HepG2 (cell line): Measurements from ENCODE around the gene CRTC2. TPM values are rescaled to one million over a fixed set of nuclear protein-coding genes. Genes with fewer than 3 reads are reported as not detected.
A peak's percentile ranks its signal among the peaks of the same experiment; 100 is the strongest.

Source experiments
- ARID2 ChIP-seq: sonication (generic); formaldehyde crosslinking; IDR thresholded peaks from 2 replicates; pipeline ENCODE4 v1.8.1; 2022; ENCODE audit warnings: mild to moderate bottlenecking, missing genetic modification reagents, borderline replicate concordance
- CENPX ChIP-seq: sonication (generic); formaldehyde crosslinking; IDR thresholded peaks from 2 replicates; pipeline ENCODE4 v1.9.0; 2021; ENCODE audit warnings: mild to moderate bottlenecking, missing genetic modification reagents, moderate library complexity
- EEA1 ChIP-seq: sonication (generic); formaldehyde crosslinking; IDR thresholded peaks from 2 replicates; pipeline ENCODE4 v1.5.1; 2020; ENCODE audit warnings: mild to moderate bottlenecking, missing genetic modification reagents, borderline replicate concordance
- ERF ChIP-seq: IDR thresholded peaks from 2 replicates; pipeline ENCODE4 v1.6.1; 2018; ENCODE audit warnings: missing biosample characterization, missing genetic modification reagents
- ETV5 ChIP-seq: IDR thresholded peaks from 2 replicates; pipeline ENCODE4 v1.6.1; 2018; ENCODE audit warnings: missing biosample characterization, missing genetic modification reagents, inconsistent platforms, borderline replicate concordance
- FOXJ3 ChIP-seq: sonication (generic); formaldehyde crosslinking; IDR thresholded peaks from 2 replicates; pipeline ENCODE4 v1.4.0; 2020; ENCODE audit warnings: missing genetic modification reagents, mild to moderate bottlenecking, borderline replicate concordance
- GPN1 ChIP-seq: sonication (generic); formaldehyde crosslinking; IDR thresholded peaks from 2 replicates; pipeline ENCODE4 v1.5.1; 2020; ENCODE audit warnings: missing genetic modification reagents, borderline replicate concordance
- HMG20A ChIP-seq: IDR thresholded peaks from 2 replicates; pipeline ENCODE4 v1.6.1; 2016; ENCODE audit warnings: borderline replicate concordance
- JUND ChIP-seq: sonication (generic); formaldehyde crosslinking; IDR thresholded peaks from 2 replicates; pipeline ENCODE4 v1.8.0; 2022; ENCODE audit warnings: mild to moderate bottlenecking, missing genetic modification reagents
- MIXL1 ChIP-seq: IDR thresholded peaks from 2 replicates; pipeline ENCODE4 v1.6.1; 2016
- PHF5A ChIP-seq: IDR thresholded peaks from one replicate; pipeline ENCODE4 v1.6.1; 2018; ENCODE audit warnings: low read depth, missing genetic modification reagents; ENCODE audit not compliant: unreplicated experiment
- POLR2A ChIP-seq, 2 experiments: IDR thresholded peaks; 2 replicates each; pipeline ENCODE4 v1.6.1; 2011; ENCODE audit warnings: low read depth in 2 of 2, low read length in 2 of 2, mild to moderate bottlenecking in 1 of 2, moderate library complexity in 1 of 2; ENCODE audit not compliant: insufficient read depth in 1 of 2
- RARA ChIP-seq: IDR thresholded peaks from 2 replicates; pipeline ENCODE4 v1.6.1; 2016; ENCODE audit warnings: missing genetic modification reagents, missing compliant biosample characterization
- RXRB ChIP-seq: IDR thresholded peaks from 2 replicates; pipeline ENCODE4 v1.6.1; 2016; ENCODE audit warnings: borderline replicate concordance, missing genetic modification reagents, missing compliant biosample characterization
- SIX4 ChIP-seq: sonication (generic); formaldehyde crosslinking; IDR thresholded peaks from 2 replicates; pipeline ENCODE4 v1.4.0; 2020; ENCODE audit warnings: missing genetic modification reagents
- SP2 ChIP-seq: sonication (generic); formaldehyde crosslinking; IDR thresholded peaks from 2 replicates; pipeline ENCODE4 v1.5.1; 2020; ENCODE audit warnings: mild to moderate bottlenecking, missing genetic modification reagents
- SPEN ChIP-seq: sonication (generic); formaldehyde crosslinking; IDR thresholded peaks from 2 replicates; pipeline ENCODE4 v1.5.1; 2020; ENCODE audit warnings: low read depth, mild to moderate bottlenecking, missing genetic modification reagents
- XRCC5 ChIP-seq: fragments of 200-400 bp; formaldehyde crosslinking; optimal IDR thresholded peaks from 2 replicates; pipeline ENCODE3; 2017; ENCODE audit warnings: mild to moderate bottlenecking, low read length
- ZNF260 ChIP-seq: sonication (generic); formaldehyde crosslinking; IDR thresholded peaks from 2 replicates; pipeline ENCODE4 v1.4.0; 2020; ENCODE audit warnings: missing genetic modification reagents, low read depth, mild to moderate bottlenecking, borderline replicate concordance
- ZNF850 ChIP-seq: sonication (generic); formaldehyde crosslinking; conservative IDR thresholded peaks from 2 replicates; pipeline ENCODE4 v1.9.0; 2021; ENCODE audit warnings: mild to moderate bottlenecking, missing genetic modification reagents
- polyA plus RNA-seq, 8 experiments: library from polyadenylated mRNA; depleted of rRNA in 3 of 8; stranded (reverse) in 7 of 8; unstranded in 1 of 8; fragments of >200 nt; fragmentation: Illumina TruSeq in 4 of 8; extraction: Trizol in 4 of 8; gene quantifications; 2 replicates each; pipeline versions ENCODE4 v1.2.1 to v1.2.3, GENCODE V29; 2011 to 2016; ENCODE audit warnings: low read depth in 4 of 8, missing spikeins in 1 of 8, mixed read lengths in 1 of 8; ENCODE audit not compliant: insufficient read depth in 1 of 8
- total RNA-seq, 5 experiments: library from RNA; depleted of rRNA; stranded (reverse); fragments of >200 nt; fragmentation: Illumina TruSeq; extraction: Trizol; gene quantifications; 2 replicates each; pipeline ENCODE4 v1.2.3, GENCODE V29; 2016; ENCODE audit warnings: low read depth in 1 of 5
- TF ChIP-seq, protein P1 (sequence below): sonication (generic); formaldehyde crosslinking; IDR thresholded peaks from 2 replicates; pipeline ENCODE4 v1.9.0; 2021; ENCODE audit warnings: missing genetic modification reagents, mild to moderate bottlenecking, borderline replicate concordance
- TF ChIP-seq, protein P2 (sequence below): sonication (generic); formaldehyde crosslinking; IDR thresholded peaks from 2 replicates; pipeline ENCODE4 v1.5.0; 2020; ENCODE audit warnings: missing genetic modification reagents
- TF ChIP-seq, protein P3 (sequence below): sonication (generic); formaldehyde crosslinking; IDR thresholded peaks from 2 replicates; pipeline ENCODE4 v1.4.0; 2020; ENCODE audit warnings: mild to moderate bottlenecking, missing genetic modification reagents
- TF ChIP-seq, protein P4 (sequence below): IDR thresholded peaks from 2 replicates; pipeline ENCODE4 v1.6.1; 2016; ENCODE audit warnings: control low read depth
- TF ChIP-seq, protein P5 (sequence below): sonication (generic); formaldehyde crosslinking; IDR thresholded peaks from 2 replicates; pipeline ENCODE4 v1.8.1; 2023; ENCODE audit warnings: mild to moderate bottlenecking, inconsistent platforms, moderate library complexity, missing genetic modification reagents, borderline replicate concordance

The CRTC2 gene
- total and polyA plus RNA-seq, 2 of the 13 experiments (the other 11 are each of a cell fraction or from before 2014, with no cell fraction given) = 6.1 to 26.7 TPM

DNA sequence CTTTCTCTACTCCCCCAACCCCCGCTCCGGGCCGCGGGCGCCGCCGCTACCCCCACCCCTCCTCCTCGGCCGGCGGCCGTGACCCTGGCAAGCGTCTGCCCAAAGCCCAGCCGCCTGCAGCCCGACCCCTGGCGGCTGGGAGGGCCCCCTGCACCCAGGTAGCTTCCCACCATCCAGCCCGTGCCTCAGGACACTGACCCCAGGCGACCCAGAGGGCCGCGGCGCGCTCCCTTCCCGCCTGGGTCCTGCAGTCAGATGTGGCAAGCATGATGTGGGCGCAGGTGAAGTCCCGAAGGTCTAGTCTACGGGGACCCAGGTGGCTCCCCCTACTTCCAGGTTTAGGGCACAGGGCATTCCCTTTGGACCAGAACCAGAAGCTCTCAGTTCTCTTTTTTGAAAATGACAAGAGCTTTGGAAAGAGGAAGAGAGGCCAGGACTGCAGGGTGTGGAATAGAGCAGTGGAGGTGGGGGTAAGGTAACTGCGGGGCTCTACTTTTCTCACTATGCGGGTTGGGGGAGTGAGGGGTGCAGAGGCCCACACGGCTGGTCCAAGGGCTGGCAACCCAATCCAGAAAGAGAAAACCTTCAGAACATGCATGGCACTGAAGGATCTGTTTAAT is 11.7 kb downstream of the CRTC2 start, which contains the start of gene DENND4B (continued):
- TF ChIP-seq, protein P1, sequence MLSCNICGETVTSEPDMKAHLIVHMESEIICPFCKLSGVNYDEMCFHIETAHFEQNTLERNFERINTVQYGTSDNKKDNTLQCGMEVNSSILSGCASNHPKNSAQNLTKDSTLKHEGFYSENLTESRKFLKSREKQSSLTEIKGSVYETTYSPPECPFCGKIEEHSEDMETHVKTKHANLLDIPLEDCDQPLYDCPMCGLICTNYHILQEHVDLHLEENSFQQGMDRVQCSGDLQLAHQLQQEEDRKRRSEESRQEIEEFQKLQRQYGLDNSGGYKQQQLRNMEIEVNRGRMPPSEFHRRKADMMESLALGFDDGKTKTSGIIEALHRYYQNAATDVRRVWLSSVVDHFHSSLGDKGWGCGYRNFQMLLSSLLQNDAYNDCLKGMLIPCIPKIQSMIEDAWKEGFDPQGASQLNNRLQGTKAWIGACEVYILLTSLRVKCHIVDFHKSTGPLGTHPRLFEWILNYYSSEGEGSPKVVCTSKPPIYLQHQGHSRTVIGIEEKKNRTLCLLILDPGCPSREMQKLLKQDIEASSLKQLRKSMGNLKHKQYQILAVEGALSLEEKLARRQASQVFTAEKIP (CRISPR knock-in tag) = no peak
- TF ChIP-seq CENPX (CRISPR knock-in tag) = no peak
- TF ChIP-seq HMG20A (CRISPR knock-in tag) = peak; percentile 29; the same call in 1 of the 2 replicates
- TF ChIP-seq ETV5 (CRISPR knock-in tag) = peak; percentile 27; the same call in 1 of the 2 replicates
- no peak for TF ChIP-seq ZNF850 (CRISPR knock-in tag)
- TF ChIP-seq RARA (CRISPR knock-in tag) = peak; percentile 76
- TF ChIP-seq FOXJ3 (CRISPR knock-in tag) = no peak
- TF ChIP-seq RXRB = peak; percentile 98
- TF ChIP-seq JUND (CRISPR knock-in tag) = no peak
- no peak for TF ChIP-seq SIX4 (CRISPR knock-in tag)
- no peak for TF ChIP-seq ZNF260 (CRISPR knock-in tag)
- TF ChIP-seq MIXL1 (CRISPR knock-in tag) = 0 out of 2 replicates have a peak, but pooled peaks have one; percentile 20
- TF ChIP-seq, protein P2, sequence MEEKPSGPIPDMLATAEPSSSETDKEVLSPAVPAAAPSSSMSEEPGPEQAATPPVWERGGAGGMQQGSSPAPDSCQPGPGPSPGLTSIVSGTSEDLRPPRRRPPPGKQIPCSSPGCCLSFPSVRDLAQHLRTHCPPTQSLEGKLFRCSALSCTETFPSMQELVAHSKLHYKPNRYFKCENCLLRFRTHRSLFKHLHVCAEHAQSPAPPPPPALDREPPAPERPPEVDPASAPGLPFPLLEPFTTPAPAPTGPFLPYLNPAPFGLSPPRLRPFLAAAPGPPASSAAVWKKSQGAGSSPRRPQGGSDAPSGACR (CRISPR knock-in tag) = peak; percentile 6; the same call in 1 of the 2 replicates
- TF ChIP-seq EEA1 = no peak
- TF ChIP-seq, protein P3, sequence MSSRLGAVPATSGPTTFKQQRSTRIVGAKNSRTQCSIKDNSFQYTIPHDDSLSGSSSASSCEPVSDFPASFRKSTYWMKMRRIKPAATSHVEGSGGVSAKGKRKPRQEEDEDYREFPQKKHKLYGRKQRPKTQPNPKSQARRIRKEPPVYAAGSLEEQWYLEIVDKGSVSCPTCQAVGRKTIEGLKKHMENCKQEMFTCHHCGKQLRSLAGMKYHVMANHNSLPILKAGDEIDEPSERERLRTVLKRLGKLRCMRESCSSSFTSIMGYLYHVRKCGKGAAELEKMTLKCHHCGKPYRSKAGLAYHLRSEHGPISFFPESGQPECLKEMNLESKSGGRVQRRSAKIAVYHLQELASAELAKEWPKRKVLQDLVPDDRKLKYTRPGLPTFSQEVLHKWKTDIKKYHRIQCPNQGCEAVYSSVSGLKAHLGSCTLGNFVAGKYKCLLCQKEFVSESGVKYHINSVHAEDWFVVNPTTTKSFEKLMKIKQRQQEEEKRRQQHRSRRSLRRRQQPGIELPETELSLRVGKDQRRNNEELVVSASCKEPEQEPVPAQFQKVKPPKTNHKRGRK (CRISPR knock-in tag) = no peak
- TF ChIP-seq ARID2 (CRISPR knock-in tag) = no peak
- peak; percentile 43 for TF ChIP-seq PHF5A
- TF ChIP-seq SP2 = peak; percentile 44; the same call in 1 of the 2 replicates
- TF ChIP-seq XRCC5 = peak; percentile 93
- peak; percentile 65 for TF ChIP-seq SPEN (CRISPR knock-in tag)
- TF ChIP-seq GPN1 (CRISPR knock-in tag) = no peak
- TF ChIP-seq, protein P4, sequence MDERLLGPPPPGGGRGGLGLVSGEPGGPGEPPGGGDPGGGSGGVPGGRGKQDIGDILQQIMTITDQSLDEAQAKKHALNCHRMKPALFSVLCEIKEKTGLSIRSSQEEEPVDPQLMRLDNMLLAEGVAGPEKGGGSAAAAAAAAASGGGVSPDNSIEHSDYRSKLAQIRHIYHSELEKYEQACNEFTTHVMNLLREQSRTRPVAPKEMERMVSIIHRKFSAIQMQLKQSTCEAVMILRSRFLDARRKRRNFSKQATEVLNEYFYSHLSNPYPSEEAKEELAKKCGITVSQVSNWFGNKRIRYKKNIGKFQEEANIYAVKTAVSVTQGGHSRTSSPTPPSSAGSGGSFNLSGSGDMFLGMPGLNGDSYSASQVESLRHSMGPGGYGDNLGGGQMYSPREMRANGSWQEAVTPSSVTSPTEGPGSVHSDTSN = no peak
- peak; percentile 76; the same call in 1 of the 2 replicates for TF ChIP-seq ERF
- 0 out of 4 replicates have a peak, but pooled peaks of 1 of the 2 experiments have one; percentile 5 for TF ChIP-seq POLR2A (IDR thresholded peaks at IDR 0.05; ENCODE audit: insufficient read depth in 1 of 2, low read depth in 2 of 2, low read length in 2 of 2)
- TF ChIP-seq, protein P5, sequence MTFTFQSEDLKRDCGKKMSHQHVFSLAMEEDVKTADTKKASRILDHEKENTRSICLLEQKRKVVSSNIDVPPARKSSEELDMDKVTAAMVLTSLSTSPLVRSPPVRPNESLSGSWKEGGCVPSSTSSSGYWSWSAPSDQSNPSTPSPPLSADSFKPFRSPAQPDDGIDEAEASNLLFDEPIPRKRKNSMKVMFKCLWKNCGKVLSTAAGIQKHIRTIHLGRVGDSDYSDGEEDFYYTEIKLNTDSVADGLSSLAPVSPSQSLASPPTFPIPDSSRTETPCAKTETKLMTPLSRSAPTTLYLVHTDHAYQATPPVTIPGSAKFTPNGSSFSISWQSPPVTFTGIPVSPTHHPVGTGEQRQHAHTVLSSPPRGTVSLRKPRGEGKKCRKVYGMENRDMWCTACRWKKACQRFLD (CRISPR knock-in tag) = no peak
